ENCODE results near the gene TNFRSF18.

Gene TNFRSF18

GRCh38 chr1:1227386-1227785 is 21.0 kb upstream of the TNFRSF18 start:
- DNase-seq (ENCODE audit: low read depth) = no peak

DNA sequence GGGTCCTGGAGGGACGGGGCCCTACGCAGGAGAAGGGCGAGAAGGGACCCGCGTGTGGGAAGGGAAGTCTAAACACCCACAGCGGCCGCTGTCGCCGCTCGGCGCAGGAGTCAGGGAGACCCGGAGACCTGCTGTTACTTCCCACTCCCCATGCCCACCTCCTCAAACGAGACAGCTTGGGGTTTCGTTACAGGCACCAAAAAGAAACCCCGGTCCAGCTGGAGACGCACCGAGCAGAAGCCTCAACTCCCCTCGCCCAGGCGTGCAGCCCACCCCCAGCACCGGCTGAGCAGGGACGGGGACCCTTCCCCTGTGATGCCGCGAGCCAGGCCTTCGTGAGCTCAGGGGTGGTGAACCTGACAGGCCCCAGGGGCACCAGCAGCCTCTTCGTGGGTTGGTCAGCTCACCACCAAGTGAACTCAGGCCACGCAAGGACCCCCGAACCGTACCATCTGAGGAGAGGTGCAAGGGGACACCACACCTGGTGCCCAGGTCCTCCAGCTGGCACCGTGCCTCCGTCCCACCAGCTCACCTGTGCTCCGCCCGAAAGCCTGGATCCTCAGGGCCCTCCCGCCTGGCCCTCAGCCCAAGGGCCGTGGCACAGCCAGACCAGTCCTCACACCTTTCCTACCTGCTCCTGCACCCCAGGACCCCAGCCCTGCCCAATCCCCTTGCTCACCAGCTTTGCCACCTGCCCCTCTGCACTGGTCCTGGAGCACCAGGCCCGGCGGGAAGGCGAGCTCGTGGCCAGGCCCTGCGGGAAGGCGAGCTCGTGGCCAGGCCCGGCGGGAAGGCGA is 20.4 kb upstream of the TNFRSF18 start:
- no peak for DNase-seq (ENCODE audit: low read depth)

GRCh38 chr1:1225913-1226312 is 19.5 kb upstream of the TNFRSF18 start:
- DNase-seq (ENCODE audit: low read depth) = no peak

- no peak for DNase-seq (ENCODE audit: low read depth)
Observed at GRCh38 chr1:1225238-1225845, 18.9 kb upstream of the TNFRSF18 start.

DNA sequence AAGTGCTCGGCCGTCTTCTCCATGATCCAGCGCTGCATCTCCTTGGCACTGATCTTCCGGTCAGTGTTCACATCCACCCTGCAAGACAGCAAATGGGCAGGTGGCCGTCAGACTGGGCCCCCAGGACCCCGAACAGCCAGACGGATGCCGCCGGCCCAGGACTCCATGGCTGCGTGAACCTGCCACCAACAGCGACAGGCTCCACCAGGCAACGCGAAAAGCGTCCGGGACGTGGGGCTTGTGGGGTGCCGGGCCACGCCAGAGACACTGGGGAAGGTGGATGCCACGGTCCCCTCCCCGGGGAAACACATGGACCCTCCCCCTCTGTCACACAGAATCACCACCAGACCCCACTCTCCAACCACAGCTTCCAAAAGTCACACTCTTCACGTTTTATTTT is 17.5 kb upstream of the TNFRSF18 start:
- DNase-seq (ENCODE audit: low read depth) = no peak

DNA sequence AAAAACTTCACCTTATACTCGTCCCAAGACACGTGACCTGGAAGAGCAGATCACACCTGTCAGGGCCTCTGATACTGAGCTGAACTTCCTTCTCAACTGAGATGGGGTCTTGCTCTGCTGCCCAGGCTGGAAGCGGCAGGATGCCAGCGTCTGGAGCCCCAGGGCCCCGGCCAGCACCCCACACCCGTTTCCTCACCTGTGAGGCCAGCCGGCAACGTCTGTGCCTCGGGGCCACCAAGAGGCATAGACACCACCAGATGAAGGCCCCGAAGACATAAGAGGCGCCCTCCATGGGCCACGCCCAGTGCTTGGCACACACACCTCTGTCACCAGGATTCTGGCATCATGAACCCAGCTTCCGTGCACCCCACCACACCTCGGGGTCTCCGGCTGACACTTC is 16.9 kb upstream of the TNFRSF18 start:
- no peak for DNase-seq (ENCODE audit: low read depth)

GRCh38 chr1:1222575-1223225 is 16.3 kb upstream of the TNFRSF18 start:
- DNase-seq (ENCODE audit: low read depth) = no peak

- DNase-seq (ENCODE audit: low read depth) = no peak
Observed at GRCh38 chr1:1221887-1222574, 15.6 kb upstream of the TNFRSF18 start.

DNA sequence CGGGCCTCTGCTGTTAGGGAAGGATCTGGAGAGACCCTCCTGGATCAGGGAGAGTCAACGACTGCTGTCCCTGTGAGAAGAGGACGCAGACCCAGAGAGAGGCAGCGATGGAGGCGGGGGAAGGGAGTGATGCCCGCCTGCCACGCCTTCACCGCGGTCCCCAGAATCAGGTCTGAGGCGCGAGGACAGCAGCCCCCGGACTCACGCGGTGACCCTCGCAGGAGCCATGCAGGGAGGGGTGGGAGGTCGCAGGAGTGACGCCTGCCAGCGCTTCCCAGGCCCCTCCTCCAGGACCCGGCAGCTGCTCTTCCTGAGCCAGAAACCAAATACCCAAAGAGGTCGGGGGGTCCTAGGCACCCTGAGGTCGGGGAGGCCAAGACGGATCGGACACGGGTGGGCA is 13.8 kb upstream of the TNFRSF18 start:
- no peak for DNase-seq (ENCODE audit: low read depth)

- no peak for DNase-seq (ENCODE audit: low read depth)
Observed at GRCh38 chr1:1219341-1219740, 12.9 kb upstream of the TNFRSF18 start.

GRCh38 chr1:1218524-1219200 is 12.3 kb upstream of the TNFRSF18 start:
- DNase-seq (ENCODE audit: low read depth) = no peak

DNA sequence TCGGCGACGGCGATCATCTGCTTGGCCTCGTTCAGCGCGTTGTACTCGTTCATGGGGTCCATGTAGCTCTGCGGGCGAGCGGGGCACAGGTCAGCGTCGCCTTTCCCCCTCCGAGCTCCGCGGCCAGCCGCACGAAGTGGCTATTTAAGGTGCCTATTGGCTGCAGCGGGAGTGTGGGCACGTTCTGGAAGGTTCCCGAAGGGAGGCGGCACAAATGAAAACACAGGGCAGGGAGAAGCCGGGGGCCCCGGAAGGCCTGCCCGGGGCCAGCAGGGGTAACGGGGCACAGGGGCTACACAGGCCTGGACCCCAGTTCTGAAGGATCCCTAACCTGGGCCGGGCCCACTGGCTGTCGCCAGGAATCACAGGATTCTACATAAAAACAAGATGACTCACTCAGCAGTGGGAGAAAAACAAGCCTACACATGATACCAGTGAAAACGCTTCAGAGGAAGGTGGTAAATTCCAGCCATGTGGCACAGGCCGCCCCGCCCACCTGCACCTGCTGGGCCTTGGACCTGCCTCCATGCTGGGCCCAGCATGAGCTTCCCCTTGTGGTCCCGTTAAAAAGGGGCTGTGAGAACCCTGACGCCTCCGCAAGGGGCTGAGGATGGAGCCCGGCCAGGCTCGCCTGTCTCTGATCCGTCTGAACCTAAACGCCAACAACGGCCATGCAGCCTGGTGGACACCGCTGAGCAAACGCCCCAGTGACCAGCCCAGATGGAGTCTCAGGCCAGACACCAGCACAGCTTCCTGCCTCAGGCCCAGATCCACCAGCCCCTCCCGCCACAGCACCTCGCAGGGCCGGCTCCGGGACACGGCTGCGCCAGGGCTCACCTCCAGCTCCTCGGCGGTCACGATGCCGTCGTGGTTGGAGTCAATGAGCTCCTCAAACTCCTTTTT is 11.5 kb upstream of the TNFRSF18 start:
- no peak for DNase-seq (ENCODE audit: low read depth)

DNA sequence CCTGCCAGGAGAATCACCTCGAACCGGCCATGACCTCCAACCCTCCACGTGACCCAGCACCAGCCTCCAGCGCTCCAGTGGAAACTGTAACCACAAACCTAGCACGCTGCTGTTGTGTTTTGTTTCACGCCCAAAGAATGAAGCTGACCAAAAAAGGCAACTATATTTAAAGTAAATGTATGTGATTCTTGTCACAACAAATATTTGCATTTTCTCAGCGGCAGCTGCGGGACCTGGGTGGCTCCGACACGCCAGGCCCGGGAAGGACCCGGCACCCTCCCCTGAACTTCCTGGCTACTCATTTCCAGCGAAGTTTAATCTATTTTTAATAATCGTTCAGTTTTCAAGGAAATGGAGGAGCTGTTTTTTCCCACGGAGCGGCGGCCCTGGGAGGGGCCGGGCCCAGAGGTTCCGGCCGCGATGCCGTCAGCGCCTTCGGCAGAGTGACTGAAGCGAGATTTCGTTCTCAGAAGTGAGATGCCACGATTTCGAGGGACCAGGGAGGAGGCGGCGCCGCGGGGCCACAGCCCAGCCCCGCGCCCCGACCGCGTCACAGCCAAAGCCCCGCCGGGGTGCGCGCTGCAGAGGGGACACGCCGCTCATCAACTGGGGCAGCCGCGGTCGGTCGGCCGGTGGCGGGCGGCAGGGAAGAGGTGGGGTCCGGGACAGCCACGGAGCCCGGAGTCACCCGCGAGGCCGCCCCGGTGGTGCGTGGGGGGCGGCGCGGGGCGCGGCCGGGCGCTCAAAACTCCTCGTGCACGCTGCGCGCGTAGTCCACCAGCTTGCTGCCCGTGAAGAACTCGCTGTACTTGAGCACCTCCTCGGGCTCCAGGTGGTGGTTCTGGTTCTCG is 10.6 kb upstream of the TNFRSF18 start:
- DNase-seq (ENCODE audit: low read depth) = no peak

- no peak for DNase-seq (ENCODE audit: low read depth)
Observed at GRCh38 chr1:1215881-1216605, 9.7 kb upstream of the TNFRSF18 start.

GRCh38 chr1:1215080-1215676 is 8.8 kb upstream of the TNFRSF18 start:
- no peak for DNase-seq (ENCODE audit: low read depth)

DNA sequence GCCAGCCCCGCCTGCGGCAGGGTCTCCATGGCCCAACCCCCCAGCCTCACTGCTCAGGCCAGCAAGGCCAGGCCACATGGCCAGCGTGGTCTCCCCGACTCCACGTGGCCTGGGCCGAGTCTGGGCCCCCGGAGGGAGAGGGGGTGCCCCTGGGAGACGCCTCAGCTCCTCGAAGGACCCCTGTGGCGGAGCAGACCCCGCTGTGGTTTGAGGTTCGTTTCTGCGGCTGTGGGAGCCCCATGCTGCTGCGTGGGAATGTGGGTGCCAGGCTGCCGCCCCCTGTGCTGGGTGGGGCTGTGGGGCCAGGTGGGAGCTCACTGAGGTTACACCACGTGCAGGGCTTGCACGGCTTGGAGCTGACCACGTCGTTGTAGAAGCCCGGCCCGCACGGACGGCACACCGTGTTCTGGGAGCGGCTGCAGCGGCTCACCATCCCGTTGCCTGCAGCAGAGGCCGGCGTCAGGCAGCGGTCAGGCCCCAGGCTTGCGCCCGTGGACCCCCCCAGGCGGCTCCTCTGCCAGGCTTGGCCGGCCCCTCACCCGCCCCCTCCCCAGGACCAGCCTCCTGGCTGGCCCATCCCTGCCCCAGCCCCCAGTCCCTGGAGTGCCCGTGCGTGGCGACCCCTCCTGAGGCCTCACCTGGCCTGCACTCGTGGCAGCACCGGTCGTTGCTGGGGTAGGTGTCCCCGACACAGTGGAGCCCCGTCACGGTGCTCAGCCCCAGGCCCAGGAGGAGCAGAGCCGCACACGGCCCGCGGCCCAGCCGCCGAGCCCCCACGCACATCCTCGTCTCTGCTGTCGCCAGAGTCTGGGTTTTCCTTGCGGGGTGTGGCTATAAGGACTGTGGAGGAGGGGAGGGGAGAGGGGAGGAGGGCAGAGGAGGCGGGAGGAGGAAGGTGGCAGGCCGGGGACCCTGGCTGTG is 7.2 kb upstream of the TNFRSF18 start, which contains the start of gene TNFRSF4:
Gene TNFRSF4 (minus strand): TSS at position 809 of the 921 bp plus-strand sequence. CDS start 26 bp downstream, at position 783.
- no peak for DNase-seq (ENCODE audit: low read depth)

DNA sequence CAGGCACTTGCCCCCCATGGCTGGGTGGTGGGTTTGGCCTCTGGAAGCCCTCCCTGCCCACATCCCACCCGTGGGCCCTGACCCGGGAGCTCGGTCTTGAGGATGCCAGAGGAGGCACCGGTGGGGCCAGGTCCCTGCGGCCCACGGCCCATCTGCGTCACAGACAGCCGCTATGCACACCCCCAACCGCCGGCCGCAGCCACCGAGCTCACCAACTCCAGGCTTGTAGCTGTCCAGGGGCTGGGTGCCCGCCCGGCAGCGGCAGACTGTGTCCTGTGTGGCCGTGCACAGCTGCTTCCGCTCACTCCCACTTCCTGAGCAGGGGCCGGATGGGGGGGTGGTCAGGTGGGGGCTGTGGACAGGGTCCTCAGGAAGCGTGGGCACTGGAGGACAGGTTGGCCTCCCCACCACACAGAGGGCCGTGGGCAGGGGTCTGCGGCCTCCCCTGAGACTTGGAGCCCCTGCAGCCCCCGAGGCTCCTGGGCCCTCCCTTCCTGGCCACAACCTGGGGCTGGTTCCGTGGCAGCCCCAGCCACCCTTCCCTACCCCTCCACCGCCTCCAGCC is 6.5 kb upstream of the TNFRSF18 start:
- no peak for DNase-seq (ENCODE audit: low read depth)
